Dedifferentiated amniotic fluid mesenchymal stem cell (primary cell): Measurements from ENCODE around the gene ZNF831.

ENCODE experiments used
- DNase-seq: peaks from one replicate; pipeline ENCODE4 v3.0.0-alpha.2; 2016; ENCODE audit errors: extremely low spot score

Gene ZNF831

DNA sequence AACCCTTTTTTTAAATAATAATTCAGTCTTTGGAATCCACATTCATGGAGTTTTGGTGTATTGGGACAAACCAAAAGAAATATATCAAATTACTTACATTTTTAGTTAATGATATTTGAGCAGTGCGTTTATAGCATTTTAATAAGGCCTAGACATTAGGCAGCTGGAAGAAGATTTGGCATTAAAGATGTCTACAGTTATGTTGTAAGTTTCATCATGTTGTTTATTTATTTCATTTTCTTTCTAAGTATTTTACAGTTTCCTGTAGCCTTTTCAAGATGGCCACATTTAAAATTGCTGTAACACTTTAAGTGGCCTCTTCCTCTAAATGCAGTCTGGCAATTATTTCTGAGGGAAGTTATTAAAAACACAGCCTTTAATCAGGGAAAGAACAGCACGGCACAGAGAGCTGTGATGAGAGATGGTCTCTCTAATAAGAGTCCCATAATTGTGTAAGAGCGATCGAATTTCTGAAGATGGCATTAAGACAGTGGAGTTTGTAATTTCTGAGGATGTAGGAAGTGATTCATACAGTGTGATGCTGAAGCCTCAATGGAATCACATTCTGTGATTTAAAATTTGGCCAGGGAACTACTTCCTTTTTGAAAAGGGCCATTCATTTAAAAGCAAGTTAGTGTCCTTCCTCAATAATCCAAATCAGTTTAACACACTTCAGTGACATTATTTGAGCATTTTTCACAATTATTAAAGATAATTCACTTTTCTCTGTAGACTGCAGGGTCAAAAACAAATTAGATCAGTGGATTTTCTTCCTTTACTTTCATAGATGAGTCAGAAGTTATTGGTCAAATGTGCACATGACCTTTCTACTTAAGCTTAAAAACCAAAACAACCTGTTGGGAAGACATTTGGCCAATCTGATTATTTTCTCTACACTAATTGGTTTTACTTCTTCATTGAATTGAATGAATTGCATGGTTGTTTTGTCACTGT is 84.4 kb downstream of the ZNF831 start:
- DNase-seq, result no peak

DNA sequence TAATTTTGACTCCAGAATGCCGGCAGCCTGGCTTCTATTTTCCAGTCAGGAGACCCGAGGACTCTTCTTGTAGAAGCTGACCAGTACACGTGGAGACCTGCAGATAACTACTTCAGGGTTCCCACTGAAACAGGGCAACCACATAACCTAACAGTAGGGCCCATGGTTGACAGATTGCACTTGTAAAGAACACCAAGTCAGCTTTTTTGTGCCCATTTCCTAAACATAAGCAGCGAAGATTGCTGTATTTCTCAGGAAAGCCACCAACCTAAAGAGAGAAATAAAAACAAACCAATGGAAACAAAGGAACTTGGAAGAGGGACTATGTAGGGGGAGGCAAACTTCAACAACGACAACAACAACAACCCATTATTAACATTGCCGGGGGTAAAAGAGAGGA is 86.7 kb downstream of the ZNF831 start:
- no peak for DNase-seq

DNA sequence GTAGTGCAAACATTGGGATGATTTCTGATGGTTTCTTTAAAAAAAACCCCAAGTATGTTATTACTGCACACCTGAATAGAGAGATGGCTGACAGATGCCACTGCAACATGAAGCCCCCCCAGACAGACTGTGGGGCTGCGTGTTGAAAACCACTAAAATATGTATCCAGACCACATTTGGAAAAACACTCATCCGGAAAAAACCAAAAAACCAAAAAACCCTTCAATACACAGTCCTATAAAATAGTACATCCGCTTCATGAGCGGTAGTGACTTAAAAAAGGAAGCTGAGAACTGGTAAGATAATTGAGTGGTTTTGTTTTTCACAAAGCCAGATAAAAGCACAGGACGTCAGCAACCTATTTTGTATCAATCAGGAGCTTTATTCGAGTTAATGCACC is 89.7 kb downstream of the ZNF831 start:
- DNase-seq, result no peak

DNA sequence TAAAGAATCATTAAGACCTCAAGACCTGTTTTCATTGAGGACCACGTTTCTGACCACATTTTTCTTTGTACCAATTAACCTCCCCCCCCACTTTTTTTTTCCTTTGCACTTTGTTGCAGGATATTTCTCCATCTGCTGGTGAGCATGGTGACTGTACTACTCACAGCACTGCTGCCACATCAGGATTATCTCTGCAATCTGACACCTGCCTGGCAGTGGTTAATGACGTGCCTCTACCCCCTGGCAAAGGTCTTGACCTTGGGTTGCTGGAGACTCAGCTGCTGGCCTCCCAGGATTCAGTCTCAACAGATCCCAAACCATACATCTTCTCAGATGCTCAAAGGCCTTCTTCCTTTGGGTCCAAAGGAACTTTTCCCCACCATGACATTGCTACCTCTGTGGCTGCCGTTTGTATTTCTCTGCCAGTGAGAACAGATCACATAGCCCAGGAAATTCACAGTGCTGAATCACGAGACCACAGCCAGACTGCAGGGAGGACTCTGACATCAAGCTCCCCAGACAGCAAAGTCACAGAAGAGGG is 90.2 kb downstream of the ZNF831 start:
- no peak for DNase-seq

DNA sequence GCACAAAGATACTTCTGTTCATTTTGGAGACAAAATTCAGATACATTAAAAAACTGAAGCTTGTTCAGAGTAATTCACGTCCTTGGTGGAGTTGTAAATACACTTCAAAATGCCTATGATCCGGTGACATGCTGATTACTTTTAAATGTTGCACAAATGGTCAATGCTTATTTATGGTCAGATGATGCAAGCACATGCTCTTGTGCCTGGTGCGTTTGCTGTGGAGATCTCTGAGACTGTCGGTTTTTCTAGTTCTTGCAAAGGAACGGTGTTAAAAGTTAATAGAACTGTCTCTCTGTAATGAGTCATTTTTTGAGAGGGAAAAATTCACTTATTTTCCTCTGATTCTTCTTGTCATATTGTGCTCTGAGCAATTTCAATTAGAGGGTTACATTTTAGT is 91.6 kb downstream of the ZNF831 start:
- DNase-seq, result no peak

DNA sequence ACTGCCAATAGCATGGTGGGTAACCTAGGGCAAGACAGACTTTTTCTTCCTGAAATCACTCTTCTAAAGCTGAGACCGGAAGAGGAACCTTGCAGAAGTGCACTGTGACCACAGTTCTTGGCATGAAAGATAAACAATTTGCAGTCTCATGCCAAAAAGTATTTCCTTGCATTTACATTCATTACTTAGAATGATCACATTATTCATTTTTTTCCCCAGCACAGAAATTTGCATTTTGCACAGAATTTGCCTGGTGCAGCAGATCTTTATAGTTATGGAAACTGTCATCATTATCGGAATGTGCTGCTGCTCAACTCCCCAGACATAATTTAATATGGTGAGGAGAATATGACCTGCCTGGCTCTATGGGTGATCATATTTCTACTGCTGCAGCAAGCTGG is 94.6 kb downstream of the ZNF831 start:
- DNase-seq, result no peak

DNA sequence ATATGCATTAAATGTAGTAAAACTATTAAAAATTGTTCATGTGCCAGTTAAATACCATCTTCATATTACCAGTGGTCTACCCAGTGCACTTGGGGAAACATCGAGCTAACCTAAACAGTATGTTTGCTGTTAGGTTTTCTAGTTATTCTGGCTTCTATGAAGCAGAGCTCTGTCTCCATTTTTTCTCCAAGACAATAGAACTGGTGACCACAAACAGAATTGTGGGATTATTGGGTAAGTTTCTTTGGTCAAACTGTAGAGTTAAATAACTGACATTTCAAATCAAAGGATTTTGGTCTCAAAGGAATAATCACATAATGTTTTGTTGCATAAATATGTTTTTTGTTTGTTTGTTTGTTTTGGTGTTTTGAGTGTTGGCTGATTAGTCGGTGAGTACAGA is 96.3 kb downstream of the ZNF831 start:
- DNase-seq, result no peak

DNA sequence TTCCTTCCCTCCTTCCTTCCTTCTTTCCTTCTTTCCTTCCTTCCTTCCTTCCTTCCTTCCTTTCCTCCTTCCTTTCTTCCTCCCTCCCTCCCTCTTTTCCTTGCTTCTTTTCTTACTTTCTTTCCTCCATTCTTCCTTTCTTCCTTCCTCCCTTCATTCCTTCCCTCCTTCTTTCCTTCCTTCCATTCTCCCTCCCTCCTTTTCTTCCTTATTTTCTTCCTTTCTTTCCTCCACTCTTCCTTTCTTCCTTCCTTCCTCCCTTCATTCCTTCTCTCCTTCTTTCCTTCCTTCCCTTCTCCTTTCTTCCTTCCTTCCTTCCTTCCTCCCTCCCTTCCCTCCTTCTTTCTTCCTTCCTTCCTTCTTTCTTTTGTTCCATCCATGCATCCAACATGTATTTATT is 101.7 kb downstream of the ZNF831 start:
- no peak for DNase-seq

DNA sequence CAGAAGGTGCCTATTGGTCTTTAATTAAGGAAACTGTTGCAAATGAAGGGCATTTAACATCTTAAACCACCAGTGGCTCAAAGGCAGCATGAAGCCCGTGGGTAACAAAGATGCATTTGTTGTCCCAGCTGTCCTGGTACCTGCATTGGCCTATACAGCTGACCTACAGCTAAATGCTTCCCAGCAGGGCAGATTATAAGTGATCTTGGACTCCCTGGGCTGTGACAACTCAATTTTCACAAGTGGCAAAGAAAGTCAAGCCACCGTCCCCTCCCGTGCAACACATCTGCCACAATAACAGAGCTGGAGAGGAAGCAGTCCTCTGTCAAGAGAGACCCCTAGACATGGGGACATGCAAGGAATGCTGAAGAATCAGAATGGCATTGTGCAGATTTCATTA is 105.2 kb downstream of the ZNF831 start:
- no peak for DNase-seq

DNA sequence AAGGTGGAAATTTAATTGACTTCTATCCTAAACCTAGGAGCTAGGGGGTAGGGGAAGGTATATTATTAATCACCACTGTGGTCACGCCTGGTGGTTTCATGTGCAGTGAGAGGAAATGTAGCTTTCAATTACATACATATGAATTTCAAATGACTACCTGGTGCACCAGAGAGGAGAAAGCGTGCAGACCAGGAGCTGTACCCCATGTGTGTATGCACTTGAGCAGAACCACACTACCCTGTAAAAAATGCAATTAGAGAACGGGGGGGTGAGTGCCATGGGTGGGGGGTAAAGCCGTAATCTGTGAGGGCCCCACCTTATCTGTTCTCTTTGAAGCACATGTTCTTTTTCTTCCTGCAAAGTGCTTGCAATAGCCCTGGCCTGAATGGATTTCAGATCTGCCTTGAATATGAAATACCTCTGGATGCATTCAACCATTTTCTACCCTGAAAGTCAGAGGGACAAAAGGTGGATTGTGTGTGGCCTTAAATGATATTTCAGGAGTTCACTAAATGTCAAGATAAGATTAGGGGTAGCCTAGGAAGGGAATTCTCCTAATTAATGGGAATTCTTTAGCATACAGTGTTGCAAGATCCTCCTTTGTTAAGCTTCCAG is 105.9 kb downstream of the ZNF831 start:
- no peak for DNase-seq

DNA sequence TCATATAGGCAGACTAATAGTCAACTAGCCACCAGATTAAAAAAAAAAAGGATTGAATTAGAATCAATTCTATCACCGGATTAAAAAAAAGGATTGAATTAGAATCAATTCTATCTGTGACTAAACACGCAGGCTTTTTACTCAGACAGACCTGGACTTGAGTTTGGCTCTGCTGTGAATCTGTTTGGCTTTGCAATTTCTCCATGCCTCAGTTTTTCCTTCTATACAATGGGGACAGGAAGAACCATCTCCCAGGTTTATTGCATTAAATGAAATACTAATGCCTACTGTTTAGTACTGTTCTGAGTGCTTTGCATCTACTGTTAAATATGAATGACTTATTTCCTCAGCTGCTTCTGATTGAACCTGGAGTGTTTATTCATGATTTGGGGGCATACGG is 106.8 kb downstream of the ZNF831 start:
- no peak for DNase-seq

DNA sequence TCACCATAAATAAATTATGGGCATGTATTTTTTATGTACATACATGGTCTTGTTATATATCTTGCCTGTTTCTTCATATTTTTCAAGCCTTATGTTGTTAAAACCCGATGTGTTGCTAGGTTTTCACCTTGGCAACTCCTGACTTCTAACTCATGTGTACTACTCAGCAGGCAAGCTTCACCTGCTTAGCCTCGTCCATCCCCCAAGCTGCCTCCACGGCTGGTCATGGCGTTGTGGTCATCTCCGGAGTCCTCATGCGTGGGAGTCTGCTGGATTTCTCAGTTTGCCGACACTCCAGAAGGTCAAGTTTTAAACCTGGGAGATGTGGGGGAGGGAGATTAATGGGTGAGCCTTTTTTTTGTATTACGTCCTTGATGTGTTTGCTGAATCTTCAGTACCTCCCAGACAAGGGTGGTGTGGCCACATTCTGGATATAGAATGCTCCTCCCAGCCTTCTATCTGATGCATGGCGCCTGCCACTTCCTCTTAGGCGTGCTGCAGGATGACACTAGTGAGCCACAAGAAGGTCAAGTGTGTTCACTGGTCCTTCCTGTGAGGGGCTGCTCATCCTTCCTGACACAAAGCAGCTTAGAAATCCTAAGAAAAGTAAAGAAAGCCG is 110.2 kb downstream of the ZNF831 start:
- no peak for DNase-seq

DNA sequence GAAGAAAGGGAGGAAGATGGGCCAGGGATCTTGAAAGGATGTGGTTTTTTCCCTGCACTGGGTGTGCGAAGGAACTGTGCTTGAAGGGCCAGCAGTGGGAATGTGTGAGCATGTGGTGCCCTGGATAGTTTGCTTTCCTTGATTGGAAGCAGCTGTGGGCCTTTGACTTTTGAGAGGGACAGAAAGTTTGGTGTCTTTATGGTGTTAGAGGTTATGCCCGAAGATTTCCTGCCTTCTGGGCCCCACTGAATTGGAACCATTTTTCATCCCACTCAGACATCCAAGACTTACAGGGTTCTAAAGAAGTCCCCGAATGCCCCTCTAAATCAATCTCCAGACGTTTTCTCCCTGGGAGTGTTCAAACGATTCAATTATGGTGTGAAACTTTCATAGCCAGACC is 113.3 kb downstream of the ZNF831 start:
- no peak for DNase-seq

DNA sequence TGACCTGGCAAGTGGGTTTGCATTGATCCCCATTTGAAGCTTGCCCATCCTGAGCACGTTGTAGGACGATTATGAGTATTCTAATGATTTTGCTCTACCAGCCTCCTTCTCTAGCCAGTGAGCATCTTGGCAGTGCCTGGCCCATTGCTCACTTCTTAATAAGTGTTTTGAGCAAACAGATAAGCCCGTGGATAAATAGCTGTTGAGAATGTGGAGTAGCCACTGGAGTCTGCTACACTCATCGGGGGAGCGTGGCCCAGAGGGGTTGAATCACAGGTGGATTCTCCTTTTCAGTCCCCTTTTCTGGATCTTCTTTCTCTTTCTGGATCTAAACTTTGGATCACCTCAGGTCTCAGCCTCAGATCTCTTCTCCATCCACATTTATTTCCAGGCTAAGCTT is 120.8 kb downstream of the ZNF831 start:
- no peak for DNase-seq

DNA sequence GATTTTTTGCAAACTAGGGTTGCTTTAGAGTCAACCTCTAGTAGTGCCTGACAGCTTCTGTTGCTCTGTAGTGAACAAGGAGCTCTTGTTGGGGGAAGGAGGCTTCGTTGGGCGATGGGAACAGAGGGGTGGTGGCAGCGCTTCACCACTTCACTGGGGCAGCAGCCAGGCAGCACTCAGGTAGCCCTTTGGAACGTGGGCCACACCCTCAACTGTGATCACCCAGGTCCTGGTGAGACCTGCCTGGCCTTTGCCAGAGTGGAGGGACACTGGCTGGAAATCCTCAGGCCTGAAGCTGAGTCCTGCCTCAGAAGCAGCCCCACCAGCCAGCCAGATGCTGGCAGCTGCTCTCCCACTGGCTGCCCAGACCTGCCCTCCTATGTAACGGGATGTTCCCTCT is 126.4 kb downstream of the ZNF831 start:
- no peak for DNase-seq

DNA sequence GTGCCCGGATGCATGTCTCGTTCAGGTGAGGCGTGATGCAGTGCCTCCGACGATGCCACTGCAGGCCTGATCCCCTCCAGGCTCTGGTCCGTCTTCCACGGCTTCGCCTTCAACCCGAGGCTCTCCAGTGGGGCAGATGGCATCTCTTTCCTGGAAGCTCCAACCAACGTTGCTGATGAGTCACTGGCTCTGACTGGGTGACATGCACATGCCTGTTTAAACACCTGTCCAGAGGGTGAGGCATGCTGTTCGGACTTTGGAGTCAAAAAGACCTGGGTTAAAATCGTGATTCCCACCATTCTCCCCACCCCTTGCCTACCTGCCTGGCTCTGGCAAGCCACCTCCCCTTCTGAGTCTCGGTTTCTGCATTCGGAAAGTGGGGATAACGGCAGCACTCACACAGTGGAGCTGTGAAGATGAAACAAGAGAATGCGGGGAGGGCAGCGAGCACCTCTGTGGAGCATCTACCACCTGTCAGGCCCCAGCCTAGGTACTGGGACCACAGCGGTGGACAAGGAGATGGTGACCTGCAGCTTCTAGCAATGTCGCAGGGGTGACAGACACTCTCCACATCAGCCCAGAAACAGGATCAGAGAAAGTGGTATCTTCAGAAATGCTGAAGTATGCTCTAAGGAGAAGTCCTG is 128.2 kb downstream of the ZNF831 start:
- no peak for DNase-seq

DNA sequence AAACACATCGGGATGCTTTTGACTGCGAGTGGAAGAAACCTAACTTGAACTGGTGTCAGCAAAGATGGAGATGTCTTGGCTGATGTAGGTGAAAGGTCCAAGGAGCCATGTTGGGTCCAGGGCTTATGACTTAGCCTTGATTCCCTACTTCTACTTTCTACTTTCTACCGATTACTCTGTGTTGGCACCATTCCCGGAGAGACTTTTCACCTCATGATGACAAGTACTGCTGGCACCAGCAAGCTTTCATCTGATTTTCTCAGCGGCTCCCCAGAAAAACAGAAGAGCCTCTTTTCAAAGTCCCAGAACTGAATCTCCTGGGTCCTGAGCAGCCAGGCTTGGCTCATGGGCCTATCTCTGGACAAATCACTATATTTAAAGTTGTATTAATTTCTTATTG is 131.9 kb downstream of the ZNF831 start:
- DNase-seq, result no peak

DNA sequence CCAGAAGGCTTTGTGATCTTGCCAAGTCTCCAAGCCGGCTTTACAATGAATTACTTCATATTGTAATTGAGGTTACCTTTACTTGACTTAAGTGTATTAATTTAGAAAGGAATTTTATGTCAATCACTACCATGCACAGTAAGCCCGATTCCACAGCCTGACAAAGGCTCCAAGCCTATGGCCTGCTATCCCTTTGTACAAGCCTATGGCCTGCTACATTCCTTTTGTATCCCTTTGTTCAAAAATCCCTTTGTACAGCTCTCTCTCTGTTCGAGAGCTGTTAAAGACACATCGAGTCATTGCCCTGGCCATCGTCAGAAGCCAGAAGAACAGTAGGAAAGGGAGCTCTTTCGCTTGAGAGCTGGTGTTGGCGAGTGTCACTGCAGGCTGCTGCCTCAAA is 134.1 kb downstream of the ZNF831 start:
- DNase-seq, result no peak

DNA sequence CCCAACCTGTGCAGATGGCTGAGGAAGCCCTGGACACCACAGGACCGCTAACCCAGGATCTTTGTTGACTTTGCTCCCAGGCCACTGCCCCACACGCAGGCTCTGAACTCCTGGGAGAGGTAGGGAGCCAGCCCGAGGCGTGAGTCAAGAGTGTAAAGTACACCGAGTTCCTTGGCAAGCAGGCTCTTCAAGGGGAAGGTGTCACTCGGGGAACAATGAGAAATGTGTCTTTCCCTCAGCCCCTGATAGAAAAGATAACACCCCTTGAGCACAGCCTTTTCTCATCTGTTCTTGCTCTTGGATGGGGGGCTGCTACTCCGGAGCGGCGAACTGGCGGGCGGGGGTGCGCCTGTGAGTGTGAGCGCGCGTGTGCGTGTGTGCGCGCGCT is 136.3 kb downstream of the ZNF831 start:
- DNase-seq, result no peak

DNA sequence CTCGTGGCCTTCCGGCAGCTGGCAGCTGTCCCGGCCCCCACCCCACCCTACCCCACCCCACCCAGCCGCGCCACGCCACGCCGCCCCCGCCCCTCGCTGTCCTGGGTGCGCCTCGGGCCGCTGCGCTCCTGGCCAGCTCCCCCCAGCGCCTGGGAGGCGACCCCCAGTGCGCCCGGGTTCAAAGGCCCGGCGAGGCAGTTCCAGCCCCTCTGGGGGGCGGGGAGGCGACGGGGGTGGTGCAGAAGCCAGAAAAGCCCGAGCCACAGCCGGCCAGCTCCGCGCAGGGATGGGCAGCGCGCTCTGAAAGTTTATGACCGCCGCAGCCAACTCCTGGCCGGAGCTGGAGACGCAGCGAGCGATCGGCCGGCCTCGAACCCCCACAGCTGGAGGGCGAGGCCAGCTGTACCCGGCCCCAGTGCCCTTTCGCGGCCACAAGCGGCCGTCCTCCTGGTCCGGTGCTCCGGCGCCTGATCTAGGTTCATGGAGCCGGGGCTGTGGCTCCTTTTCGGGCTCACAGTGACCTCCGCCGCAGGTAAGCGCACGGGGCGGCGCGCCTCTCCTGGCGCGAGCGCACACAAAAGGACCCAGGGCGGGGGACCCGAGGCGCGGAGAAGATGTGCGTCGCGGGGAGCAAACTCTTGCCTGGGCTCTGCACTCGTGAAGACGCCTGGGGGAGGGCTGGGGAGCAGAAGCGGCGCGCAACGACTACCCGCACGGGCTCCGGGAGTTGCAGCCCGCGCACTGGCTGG is 136.9 kb downstream of the ZNF831 start, which contains the start of gene EDN3:
Gene EDN3 (plus strand): TSS at position 279 of the 749 bp plus-strand sequence. CDS start 202 bp downstream, at position 481.
- DNase-seq, result no peak

DNA sequence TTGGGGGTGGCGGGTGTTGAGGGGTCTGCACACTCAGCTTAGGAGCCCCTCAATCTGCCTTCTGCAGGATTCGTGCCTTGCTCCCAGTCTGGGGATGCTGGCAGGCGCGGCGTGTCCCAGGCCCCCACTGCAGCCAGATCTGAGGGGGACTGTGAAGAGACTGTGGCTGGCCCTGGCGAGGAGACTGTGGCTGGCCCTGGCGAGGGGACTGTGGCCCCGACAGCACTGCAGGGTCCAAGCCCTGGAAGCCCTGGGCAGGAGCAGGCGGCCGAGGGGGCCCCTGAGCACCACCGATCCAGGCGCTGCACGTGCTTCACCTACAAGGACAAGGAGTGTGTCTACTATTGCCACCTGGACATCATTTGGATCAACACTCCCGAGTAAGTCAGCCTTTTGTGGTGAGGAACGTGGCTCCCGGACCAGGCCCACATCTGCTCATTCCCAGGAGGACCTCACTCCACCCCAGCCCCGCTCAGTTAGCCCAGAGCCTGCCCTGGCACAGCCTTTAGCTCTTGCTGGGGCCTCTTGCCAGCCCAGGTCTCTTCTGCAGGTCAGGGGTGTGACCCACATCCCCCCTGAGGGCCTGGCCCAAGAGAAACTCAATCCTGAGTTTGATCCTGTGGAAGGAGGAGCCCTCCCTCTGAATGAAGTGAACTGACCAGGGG is 137.9 kb downstream of the ZNF831 start:
- no peak for DNase-seq
